ENCODE data around the gene ADSL.

ADSL gene

GRCh38 chr22:40420341-40421081, 74.2 kb downstream of the ADSL start:
- DNase-seq, result no peak

GRCh38 chr22:40421082-40421350, 74.7 kb downstream of the ADSL start:
- DNase-seq, result no peak

GRCh38 chr22:40421941-40422340, 75.6 kb downstream of the ADSL start:
- DNase-seq, result no peak

GRCh38 chr22:40422558-40423309, 76.4 kb downstream of the ADSL start:
- DNase-seq, result no peak

GRCh38 chr22:40423310-40423688, 77.0 kb downstream of the ADSL start:
- DNase-seq, result no peak

- DNase-seq, result no peak
Measured at GRCh38 chr22:40423882-40424640, 77.8 kb downstream of the ADSL start.

GRCh38 chr22:40425082-40425481, 78.8 kb downstream of the ADSL start:
- DNase-seq, result no peak

GRCh38 chr22:40426594-40427333, 80.5 kb downstream of the ADSL start:
- peak; percentile 81 to 93 for DNase-seq

GRCh38 chr22:40428796-40429195, 82.5 kb downstream of the ADSL start:
- no peak for DNase-seq

GRCh38 chr22:40429481-40429880, 83.2 kb downstream of the ADSL start:
- no peak for DNase-seq

GRCh38 chr22:40430991-40431390, 84.7 kb downstream of the ADSL start:
- DNase-seq, result no peak

- no peak for DNase-seq
Measured at GRCh38 chr22:40432157-40432556, 85.9 kb downstream of the ADSL start.

GRCh38 chr22:40432625-40433024, 86.3 kb downstream of the ADSL start:
- DNase-seq, result no peak

- no peak for DNase-seq
Measured at GRCh38 chr22:40433416-40434090, 87.3 kb downstream of the ADSL start.

GRCh38 chr22:40434106-40434505, 87.8 kb downstream of the ADSL start:
- no peak for DNase-seq

- no peak for DNase-seq
Measured at GRCh38 chr22:40434745-40435144, 88.4 kb downstream of the ADSL start.

- peak; percentile 23 to 28 for DNase-seq
Measured at GRCh38 chr22:40436505-40437431, 90.5 kb downstream of the ADSL start.

Data from NCI-H2081 (cell line).